CD14-positive monocyte (primary cell): ENCODE data around the gene SNX8. TPM values are rescaled to one million over a fixed set of nuclear protein-coding genes. Genes with fewer than 3 reads are reported as not detected.
A peak's percentile ranks its signal among the peaks of the same experiment; 100 is the strongest.
"Not testable (repeated sequence)": the region's sequence is repeated elsewhere in the genome, so short reads cannot be mapped to it uniquely, and the experiment has no call there.

Experiments used
- DNase-seq, 3 donors: peaks; one replicate each; pipeline ENCODE4 v3.0.0-alpha.2; 2011 to 2022
- H2AFZ ChIP-seq: 2 replicates; pipeline ENCODE4 v1.6.0; 2012; ENCODE audit warnings: mild to moderate bottlenecking, low read depth, low read length, inconsistent platforms; ENCODE audit not compliant: insufficient read depth, poor library complexity, severe bottlenecking
- H3K27ac ChIP-seq, 2 donors: 1 replicate in 1 of 2; 2 replicates in 1 of 2; pipeline ENCODE4 v1.5.1; 2012 to 2013; ENCODE audit warnings: low read length in 2 of 2, control low read depth in 1 of 2, inconsistent platforms in 1 of 2, low read depth in 1 of 2, mild to moderate bottlenecking in 1 of 2
- H3K27me3 ChIP-seq, 2 donors: one replicate each; pipeline versions ENCODE4 v1.6.0 to v1.6.1; 2011 to 2013; ENCODE audit warnings: low read length in 2 of 2; ENCODE audit not compliant: control insufficient read depth in 2 of 2, insufficient read depth in 2 of 2
- H3K36me3 ChIP-seq, 2 donors: replicated peaks in 1 of 2; 1 replicate in 1 of 2; 2 replicates in 1 of 2; pipeline versions ENCODE4 v1.5.1 to v1.6.1; 2012 to 2013; ENCODE audit warnings: low read length in 2 of 2, control low read depth in 1 of 2, inconsistent platforms in 1 of 2, mild to moderate bottlenecking in 1 of 2; ENCODE audit not compliant: insufficient read depth in 2 of 2, control insufficient read depth in 1 of 2
- H3K4me1 ChIP-seq, 2 donors: 1 replicate in 1 of 2; 2 replicates in 1 of 2; pipeline versions ENCODE4 v1.5.1 to v1.6.1; 2012 to 2013; ENCODE audit warnings: low read length in 2 of 2, control low read depth in 1 of 2, inconsistent platforms in 1 of 2, mild to moderate bottlenecking in 1 of 2, moderate library complexity in 1 of 2; ENCODE audit not compliant: insufficient read depth in 2 of 2, control insufficient read depth in 1 of 2
- H3K4me2 ChIP-seq: replicated peaks from 2 replicates; pipeline ENCODE3; 2012; ENCODE audit warnings: low read length, moderate library complexity, mild to moderate bottlenecking; ENCODE audit not compliant: poor library complexity, severe bottlenecking; ENCODE audit errors: extremely low read depth
- H3K4me3 ChIP-seq, 3 experiments: fragments of 200-600 bp in 1 of 3; sonication (generic) in 1 of 3; replicated peaks in 1 of 3; 1 replicate in 2 of 3; 2 replicates in 1 of 3; pipeline ENCODE4 v1.5.1; 2011 to 2013; ENCODE audit warnings: low read length in 3 of 3, mild to moderate bottlenecking in 3 of 3, control low read depth in 2 of 3, low read depth in 2 of 3, inconsistent platforms in 1 of 3, moderate library complexity in 1 of 3
- H3K79me2 ChIP-seq: 2 replicates; pipeline ENCODE4 v1.6.0; 2012; ENCODE audit warnings: mild to moderate bottlenecking, control low read depth, inconsistent platforms, low read length, moderate library complexity; ENCODE audit not compliant: insufficient read depth
- H3K9ac ChIP-seq: 2 replicates; pipeline ENCODE4 v1.6.0; 2017; ENCODE audit warnings: low read length, mild to moderate bottlenecking; ENCODE audit not compliant: insufficient read depth, poor library complexity, severe bottlenecking
- H3K9me3 ChIP-seq, 2 donors: replicated peaks in 1 of 2; 1 replicate in 1 of 2; 2 replicates in 1 of 2; pipeline versions ENCODE4 v1.5.1 to v1.6.1; 2012 to 2013; ENCODE audit warnings: low read length in 2 of 2, control low read depth in 1 of 2; ENCODE audit not compliant: control insufficient read depth in 1 of 2, insufficient read depth in 1 of 2
- H4K20me1 ChIP-seq: 2 replicates; pipeline ENCODE4 v1.6.0; 2012; ENCODE audit warnings: mild to moderate bottlenecking, low read length, control low read depth, moderate library complexity; ENCODE audit not compliant: insufficient read depth
- H3K27ac Mint-ChIP-seq, 7 donors: one replicate each; pipeline ENCODE4 v1.8.0; 2020; ENCODE audit warnings: mild to moderate bottlenecking in 7 of 7, mixed read lengths in 7 of 7, moderate library complexity in 6 of 7, inconsistent platforms in 2 of 7
- H3K27me3 Mint-ChIP-seq, 3 donors: one replicate each; pipeline ENCODE4 v1.8.0; 2021 to 2022; ENCODE audit warnings: low read depth in 3 of 3, mild to moderate bottlenecking in 3 of 3, mixed read lengths in 3 of 3, moderate library complexity in 3 of 3, inconsistent platforms in 1 of 3
- H3K36me3 Mint-ChIP-seq, 2 donors: one replicate each; pipeline ENCODE4 v1.8.0; 2020; ENCODE audit warnings: mixed read lengths in 2 of 2, inconsistent platforms in 1 of 2, mild to moderate bottlenecking in 1 of 2
- H3K4me1 Mint-ChIP-seq: one replicate; pipeline ENCODE4 v1.8.0; 2020; ENCODE audit warnings: mild to moderate bottlenecking, mixed read lengths
- H3K4me3 Mint-ChIP-seq, 2 donors: one replicate each; pipeline ENCODE4 v1.8.0; 2020; ENCODE audit warnings: mild to moderate bottlenecking in 2 of 2, mixed read lengths in 2 of 2, moderate library complexity in 1 of 2
- H3K9me3 Mint-ChIP-seq, 7 donors: one replicate each; pipeline ENCODE4 v1.8.0; 2020 to 2022; ENCODE audit warnings: mixed read lengths in 7 of 7, mild to moderate bottlenecking in 6 of 7, moderate library complexity in 6 of 7, inconsistent platforms in 2 of 7
- WGBS: methylation state at CpG from one replicate; pipeline ENCODE4 v1.1.5; 2013; ENCODE audit warnings: missing lambda C conversion rate; ENCODE audit not compliant: insufficient coverage; 5-methylcytosine and 5-hydroxymethylcytosine counted together
- intact Hi-C, 2 donors: fragments of 100-400 bp; cut with micrococcal nuclease; formaldehyde crosslinking; loops; one replicate each; pipeline versions ENCODE4 v1.15.0 to v1.15.1; 2023
- polyA plus RNA-seq, 3 donors: library from polyadenylated mRNA; depleted of rRNA in 1 of 3; unstranded in 2 of 3; stranded (reverse) in 1 of 3; fragments of 300-500 nt in 2 of 3; fragments of >200 nt in 1 of 3; fragmentation: Illumina TruSeq in 2 of 3; gene quantifications; 1 replicate in 2 of 3; 2 replicates in 1 of 3; pipeline ENCODE4 v1.2.3, GENCODE V29; 2012 to 2021
- TF ChIP-seq, protein P1 (sequence below): fragments of 200-600 bp; IDR thresholded peaks from one replicate; pipeline ENCODE4 v1.8.0; 2022; ENCODE audit warnings: antibody characterized with exemption, mild to moderate bottlenecking

SNX8 gene
- polyA plus RNA-seq, 3 donors: 15.4 to 43.7 (median 41.9) TPM

- Histone ChIP-seq H3K4me2 (no peak overlapping the region), H3K9me3 (no peaks in the 10 kb centered on the region), H2AFZ (no peak overlapping the region), H3K9ac (no peak overlapping the region), H3K4me1 (peaks cover 18 to 23% of the 10 kb centered on the region in 2 donors), H4K20me1 (peaks cover 8% of the 10 kb centered on the region), H3K27ac (no peak overlapping the region), H3K27me3 (no peaks in the 10 kb centered on the region), H3K79me2 (peaks cover 10% of the 10 kb centered on the region), H3K4me3 (no peak overlapping the region), H3K36me3 (no peaks in the 10 kb centered on the region)
- Mint-ChIP-seq H3K4me3 (no peak overlapping the region), H3K27ac (no peak overlapping the region), H3K27me3 (peaks cover 0 to 2% (median 1%) of the 10 kb centered on the region in 3 donors), H3K4me1 (peaks cover 17% of the 10 kb centered on the region), H3K36me3 (no peaks in the 10 kb centered on the region), H3K9me3 (peaks cover 0 to 5% (median 0%) of the 10 kb centered on the region in 7 donors)
- TF ChIP-seq, protein P1, sequence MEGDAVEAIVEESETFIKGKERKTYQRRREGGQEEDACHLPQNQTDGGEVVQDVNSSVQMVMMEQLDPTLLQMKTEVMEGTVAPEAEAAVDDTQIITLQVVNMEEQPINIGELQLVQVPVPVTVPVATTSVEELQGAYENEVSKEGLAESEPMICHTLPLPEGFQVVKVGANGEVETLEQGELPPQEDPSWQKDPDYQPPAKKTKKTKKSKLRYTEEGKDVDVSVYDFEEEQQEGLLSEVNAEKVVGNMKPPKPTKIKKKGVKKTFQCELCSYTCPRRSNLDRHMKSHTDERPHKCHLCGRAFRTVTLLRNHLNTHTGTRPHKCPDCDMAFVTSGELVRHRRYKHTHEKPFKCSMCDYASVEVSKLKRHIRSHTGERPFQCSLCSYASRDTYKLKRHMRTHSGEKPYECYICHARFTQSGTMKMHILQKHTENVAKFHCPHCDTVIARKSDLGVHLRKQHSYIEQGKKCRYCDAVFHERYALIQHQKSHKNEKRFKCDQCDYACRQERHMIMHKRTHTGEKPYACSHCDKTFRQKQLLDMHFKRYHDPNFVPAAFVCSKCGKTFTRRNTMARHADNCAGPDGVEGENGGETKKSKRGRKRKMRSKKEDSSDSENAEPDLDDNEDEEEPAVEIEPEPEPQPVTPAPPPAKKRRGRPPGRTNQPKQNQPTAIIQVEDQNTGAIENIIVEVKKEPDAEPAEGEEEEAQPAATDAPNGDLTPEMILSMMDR: no peak
- intact Hi-C loops: loop anchor here in 1 of 2 donors (5.0 to 10.0 kb wide), 2 partner anchors 104 to 776 kb away; partner anchors contain the start of gene PSMG3
- no peak for DNase-seq
- WGBS: 62% methylated on average over 10 of the region's 12 CpGs
Observed at GRCh38 chr7:2350861-2351260, 36.6 kb upstream of the SNX8 start.

- Histone ChIP-seq H3K9me3 (no peaks in the 10 kb centered on the region), H4K20me1 (peaks cover under 1% of the 10 kb centered on the region), H3K27me3 (no peaks in the 10 kb centered on the region), H3K4me1 (peaks cover 12 to 15% of the 10 kb centered on the region in 2 donors), H3K4me2 (no peak overlapping the region), H3K79me2 (peaks cover 2% of the 10 kb centered on the region), H3K9ac (no peak overlapping the region), H3K4me3 (no peak overlapping the region), H3K36me3 (no peaks in the 10 kb centered on the region), H3K27ac (no peak overlapping the region), H2AFZ (no peak overlapping the region)
- no peak overlapping the region for H3K27ac Mint-ChIP-seq
- 90% methylated on average over 2 of the region's 9 CpGs for WGBS
- H3K4me1 Mint-ChIP-seq: peaks cover 12% of the 10 kb centered on the region
- peaks cover 0 to 2% (median 1%) of the 10 kb centered on the region in 3 donors for H3K27me3 Mint-ChIP-seq
- H3K36me3 Mint-ChIP-seq: no peaks in the 10 kb centered on the region
- no peak for DNase-seq
- intact Hi-C loops: loop anchor here in 1 of 2 donors (5.0 to 10.0 kb wide), 2 partner anchors 103 to 775 kb away; partner anchors contain the start of gene PSMG3
- TF ChIP-seq, protein P1: no peak
- peaks cover 0 to 5% (median 0%) of the 10 kb centered on the region in 7 donors for H3K9me3 Mint-ChIP-seq
- H3K4me3 Mint-ChIP-seq: no peak overlapping the region
Observed at GRCh38 chr7:2350055-2350454, 35.8 kb upstream of the SNX8 start.

DNA sequence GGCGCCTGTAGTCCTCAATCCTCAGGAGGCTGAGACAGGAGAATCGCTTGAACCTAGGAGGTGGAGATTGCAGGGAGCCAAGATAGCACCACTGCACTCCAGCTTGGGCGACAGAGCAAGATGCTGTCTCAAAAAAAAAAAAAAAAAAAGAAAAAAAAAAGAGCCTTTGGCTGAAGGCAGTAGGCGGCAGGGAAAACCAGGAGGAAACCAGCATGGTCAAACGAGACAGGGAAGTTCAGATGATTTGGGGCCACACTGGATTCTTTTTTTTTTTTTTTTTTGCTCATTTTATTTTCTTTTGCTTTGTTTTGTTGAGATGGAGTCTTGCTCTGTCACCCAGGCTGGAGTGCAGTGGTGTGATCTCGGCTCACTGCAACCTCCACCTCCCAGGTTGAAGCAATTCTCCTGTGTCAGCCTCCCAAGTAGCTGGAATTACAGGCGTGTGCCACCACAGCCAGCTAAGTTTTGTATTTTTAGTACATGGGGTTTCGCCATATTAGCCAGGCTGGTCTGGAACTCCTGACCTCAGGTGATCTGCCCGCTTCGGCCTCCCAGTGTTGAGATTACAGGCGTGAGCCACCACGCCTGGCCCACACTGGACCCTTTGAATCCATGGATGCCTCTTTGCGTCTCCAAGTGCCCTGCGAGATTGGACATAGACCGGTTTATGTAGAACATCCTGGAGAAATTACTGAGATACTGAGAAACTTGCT is 33.3 kb upstream of the SNX8 start:
- intact Hi-C loops: loop anchor here (5.0 to 10.0 kb wide), 4 partner anchors 683 to 853 kb away; no protein-coding TSS in a partner anchor
- not testable (repeated sequence) for H4K20me1 ChIP-seq, H3K4me1 Mint-ChIP-seq, H3K9me3 ChIP-seq, H3K36me3 Mint-ChIP-seq, H3K36me3 ChIP-seq, H3K79me2 ChIP-seq, H3K27ac ChIP-seq, H3K27me3 Mint-ChIP-seq, H3K27me3 ChIP-seq, DNase-seq, H3K4me1 ChIP-seq, H3K9me3 Mint-ChIP-seq
- H3K27ac Mint-ChIP-seq: peak overlapping the region in 5 of 7 donors; percentile 15 to 81 (median 46)
- H3K9ac ChIP-seq: peak overlapping the region; percentile 27
- 76% methylated on average over 8 of the region's 15 CpGs for WGBS
- peak overlapping the region in 1 of 2 donors; percentile 71 for H3K4me3 Mint-ChIP-seq
- peak overlapping the region; percentile 71 for H2AFZ ChIP-seq
- peak overlapping the region; percentile 39 for H3K4me2 ChIP-seq
- H3K4me3 ChIP-seq: peak overlapping the region in 1 of 3 experiments; percentile 34
